ENCODE data around the gene ESRRA. TPM values are rescaled to one million over a fixed set of nuclear protein-coding genes. Genes with fewer than 3 reads are reported as not detected.

The ESRRA gene
- total and polyA plus RNA-seq, 2 of the 8 experiments (the other 6 are each of a cell fraction or from before 2014, with no cell fraction given), result 18.2 to 37.0 TPM

GRCh38 chr11:64266339-64266738 lies 39.0 kb upstream of the ESRRA start:
- no peak overlapping the region for H3K14ac ChIP-seq (ENCODE audit: insufficient read length)
- H2AFZ ChIP-seq (ENCODE audit: low read length), result no peak overlapping the region
- H3K18ac ChIP-seq (ENCODE audit: extremely low read depth, low read length), result no peak overlapping the region
- H3K9me3 ChIP-seq (ENCODE audit: insufficient read depth in 2 of 2, low read depth in 1 of 2, low read length in 1 of 2), result no peaks in the 10 kb centered on the region
- no peak overlapping the region for H3K4me3 ChIP-seq (ENCODE audit: extremely low read depth in 1 of 4, insufficient read depth in 2 of 4, low read depth in 3 of 4, low read length in 4 of 4)
- FAIRE-seq (no peak), DNase-seq (ENCODE audit: low read depth in 1 of 2, low spot score in 2 of 2) (no peak)
- H3K27ac ChIP-seq (ENCODE audit: low read depth, low read length), result no peak overlapping the region
- no peak overlapping the region for H2BK15ac ChIP-seq (ENCODE audit: low read length)
- no peaks in the 10 kb centered on the region for H3K27me3 ChIP-seq (replicated peaks in 1 of 4; ENCODE audit: control insufficient read depth in 3 of 4, extremely low read depth in 1 of 4, insufficient read depth in 3 of 4, low read length in 3 of 4)
- peaks cover 4% of the 10 kb centered on the region for H3K23me2 ChIP-seq (ENCODE audit: low read depth, low read length)
- H4K8ac ChIP-seq (ENCODE audit: extremely low read depth, insufficient read depth, low read length), result no peak overlapping the region
- POLR2A ChIA-PET (ENCODE audit: partially characterized antibody), result interaction anchor here (10.2 to 11.9 kb wide), 2 partner anchors 10 to 20 kb away, joined by 101 to 352 read pairs; partner anchors contain the start of genes FKBP2, PLCB3 and PPP1R14B
- no peak overlapping the region for H3K4ac ChIP-seq (replicated peaks; ENCODE audit: insufficient read length, low read depth, low read length)
- no peak overlapping the region for H2BK120ac ChIP-seq (replicated peaks; ENCODE audit: low read depth, low read length)
- H3K79me1 ChIP-seq (ENCODE audit: low read depth, low read length), result no peaks in the 10 kb centered on the region
- no peak overlapping the region for H3K23ac ChIP-seq (ENCODE audit: insufficient read length)
- H4K20me1 ChIP-seq (replicated peaks in 1 of 2; ENCODE audit: control insufficient read depth in 1 of 2, insufficient read depth in 2 of 2, low read length in 2 of 2), result peaks cover 4 to 13% of the 10 kb centered on the region in 2 experiments
- no peak overlapping the region for H3K4me2 ChIP-seq (ENCODE audit: insufficient read depth in 1 of 2, low read depth in 2 of 2, low read length in 2 of 2)
- no peaks in the 10 kb centered on the region for H3K79me2 ChIP-seq (ENCODE audit: control insufficient read depth in 1 of 2, insufficient read depth in 2 of 2, low read length in 2 of 2)
- peaks cover 0 to 11% (median 4%) of the 10 kb centered on the region in 4 experiments; a peak in 5 of 7 replicates for H3K4me1 ChIP-seq (replicated peaks in 1 of 4; ENCODE audit: control insufficient read depth in 3 of 4, insufficient read depth in 4 of 4, low read length in 3 of 4)
- H2BK20ac ChIP-seq (ENCODE audit: low read length), result no peak overlapping the region
- H2BK12ac ChIP-seq (ENCODE audit: low read depth, low read length), result no peak overlapping the region
- 92% methylated on average over 15 of the region's 15 CpGs; no CpG with 5 or more reads in 1 of the 2 experiments for WGBS, 2 experiments (ENCODE audit: extremely low coverage in 1 of 2, insufficient coverage in 1 of 2, insufficient read length in 1 of 2, insufficient replicate concordance in 2 of 2, low coverage in 1 of 2, low lambda C conversion rate in 2 of 2, missing lambda C conversion rate in 1 of 2)
- H3K56ac ChIP-seq (replicated peaks; ENCODE audit: insufficient read length, low read depth, low read length), result no peak overlapping the region
- no peak overlapping the region for H2BK5ac ChIP-seq (ENCODE audit: low read depth, low read length)
- peaks cover 10 to 51% (median 22%) of the 10 kb centered on the region in 4 experiments for H3K36me3 ChIP-seq (ENCODE audit: control insufficient read depth in 2 of 4, insufficient read depth in 4 of 4, low read length in 3 of 4)
- CTCF ChIA-PET (ENCODE audit: partially characterized antibody), result interaction anchor here (0.9 to 8.5 kb wide), 7 partner anchors 10 to 59 kb away, joined by 3 to 102 read pairs (median 4); partner anchors contain the start of genes CATSPERZ, PLCB3 and PPP1R14B
- H2AK5ac ChIP-seq (ENCODE audit: low read depth, low read length), result no peak overlapping the region
- no peak overlapping the region for H3K9ac ChIP-seq (replicated peaks in 1 of 4; ENCODE audit: extremely low read depth in 1 of 4, low read depth in 3 of 4, low read length in 3 of 4)
- no peak overlapping the region for H4K91ac ChIP-seq (replicated peaks; ENCODE audit: insufficient read length, low read length)
- no peak overlapping the region for H4K5ac ChIP-seq (ENCODE audit: insufficient read length, low read depth, low read length)
- TF ChIP-seq SIRT6 (IDR thresholded peaks at IDR 0.05; ENCODE audit: low read length), result no peak
- TF ChIP-seq NANOG (IDR thresholded peaks at IDR 0.05; ENCODE audit: insufficient read depth, low read depth, low read length, poor library complexity, severe bottlenecking), result no peak
- no peak for TF ChIP-seq RXRA (IDR thresholded peaks at IDR 0.05; ENCODE audit: insufficient read depth, low read depth, low read length)
- no peak for TF ChIP-seq TAF1 (IDR thresholded peaks at IDR 0.05; ENCODE audit: low read depth, low read length)
- TF ChIP-seq YY1 (IDR thresholded peaks at IDR 0.05; ENCODE audit: low read depth, low read length), result no peak
- TF ChIP-seq SUZ12 (IDR thresholded peaks at IDR 0.05; ENCODE audit: low read length), result no peak
- no peak for TF ChIP-seq PHF8 (conservative IDR thresholded peaks at IDR 0.05; ENCODE audit: low read depth, low read length)
